Right atrium auricular region (tissue), 2 donors: ENCODE measurements around the gene SLC4A7. TPM values are rescaled to one million over a fixed set of nuclear protein-coding genes. Genes with fewer than 3 reads are reported as not detected.

Experiments
- DNase-seq: peaks from one replicate; pipeline ENCODE4 v3.0.0-alpha.2; 2019; ENCODE audit warnings: low spot score
- H3K27ac ChIP-seq, 2 donors: fragments of 200-600 bp; sonication (generic); 1 replicate in 1 of 2; 2 replicates in 1 of 2; pipeline ENCODE4 v1.5.1; 2016 to 2019
- H3K27me3 ChIP-seq, 2 donors: fragments of 200-600 bp; sonication (generic); one replicate each; pipeline versions ENCODE4 v1.5.1 to v1.6.0; 2017 to 2019
- H3K36me3 ChIP-seq: fragments of 200-600 bp; sonication (generic); one replicate; pipeline ENCODE4 v1.5.1; 2016
- H3K4me1 ChIP-seq, 2 donors: fragments of 200-600 bp; sonication (generic); one replicate each; pipeline versions ENCODE4 v1.5.1 to v1.6.0; 2017 to 2019
- H3K4me3 ChIP-seq, 2 donors: fragments of 200-600 bp; sonication (generic); 1 replicate in 1 of 2; 2 replicates in 1 of 2; pipeline ENCODE4 v1.5.1; 2017 to 2019; ENCODE audit warnings: mild to moderate bottlenecking in 1 of 2, moderate library complexity in 1 of 2
- H3K9me3 ChIP-seq, 2 donors: fragments of 200-600 bp; sonication (generic); one replicate each; pipeline ENCODE4 v1.5.1; 2019
- total RNA-seq, 2 donors: library from RNA; depleted of rRNA; stranded (reverse); fragments of >200 nt; gene quantifications; one replicate each; pipeline ENCODE4 v1.1.0, GENCODE V29; 2016
- TF ChIP-seq, protein P1 (sequence below), 2 donors: fragments of 200-600 bp; sonication (generic); IDR thresholded peaks; one replicate each; pipeline ENCODE4 v1.5.1; 2019; ENCODE audit warnings: antibody characterized with exemption in 2 of 2

The SLC4A7 gene
- total RNA-seq, 2 donors from 2014 or later: 14.4 to 25.6 TPM

- DNase-seq: no peak
- TF ChIP-seq, protein P1, sequence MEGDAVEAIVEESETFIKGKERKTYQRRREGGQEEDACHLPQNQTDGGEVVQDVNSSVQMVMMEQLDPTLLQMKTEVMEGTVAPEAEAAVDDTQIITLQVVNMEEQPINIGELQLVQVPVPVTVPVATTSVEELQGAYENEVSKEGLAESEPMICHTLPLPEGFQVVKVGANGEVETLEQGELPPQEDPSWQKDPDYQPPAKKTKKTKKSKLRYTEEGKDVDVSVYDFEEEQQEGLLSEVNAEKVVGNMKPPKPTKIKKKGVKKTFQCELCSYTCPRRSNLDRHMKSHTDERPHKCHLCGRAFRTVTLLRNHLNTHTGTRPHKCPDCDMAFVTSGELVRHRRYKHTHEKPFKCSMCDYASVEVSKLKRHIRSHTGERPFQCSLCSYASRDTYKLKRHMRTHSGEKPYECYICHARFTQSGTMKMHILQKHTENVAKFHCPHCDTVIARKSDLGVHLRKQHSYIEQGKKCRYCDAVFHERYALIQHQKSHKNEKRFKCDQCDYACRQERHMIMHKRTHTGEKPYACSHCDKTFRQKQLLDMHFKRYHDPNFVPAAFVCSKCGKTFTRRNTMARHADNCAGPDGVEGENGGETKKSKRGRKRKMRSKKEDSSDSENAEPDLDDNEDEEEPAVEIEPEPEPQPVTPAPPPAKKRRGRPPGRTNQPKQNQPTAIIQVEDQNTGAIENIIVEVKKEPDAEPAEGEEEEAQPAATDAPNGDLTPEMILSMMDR (IDR thresholded peaks at IDR 0.05): no peak
These were observed 24.2 kb upstream of the SLC4A7 start for GRCh38 chr3:27508424-27508823.

DNA sequence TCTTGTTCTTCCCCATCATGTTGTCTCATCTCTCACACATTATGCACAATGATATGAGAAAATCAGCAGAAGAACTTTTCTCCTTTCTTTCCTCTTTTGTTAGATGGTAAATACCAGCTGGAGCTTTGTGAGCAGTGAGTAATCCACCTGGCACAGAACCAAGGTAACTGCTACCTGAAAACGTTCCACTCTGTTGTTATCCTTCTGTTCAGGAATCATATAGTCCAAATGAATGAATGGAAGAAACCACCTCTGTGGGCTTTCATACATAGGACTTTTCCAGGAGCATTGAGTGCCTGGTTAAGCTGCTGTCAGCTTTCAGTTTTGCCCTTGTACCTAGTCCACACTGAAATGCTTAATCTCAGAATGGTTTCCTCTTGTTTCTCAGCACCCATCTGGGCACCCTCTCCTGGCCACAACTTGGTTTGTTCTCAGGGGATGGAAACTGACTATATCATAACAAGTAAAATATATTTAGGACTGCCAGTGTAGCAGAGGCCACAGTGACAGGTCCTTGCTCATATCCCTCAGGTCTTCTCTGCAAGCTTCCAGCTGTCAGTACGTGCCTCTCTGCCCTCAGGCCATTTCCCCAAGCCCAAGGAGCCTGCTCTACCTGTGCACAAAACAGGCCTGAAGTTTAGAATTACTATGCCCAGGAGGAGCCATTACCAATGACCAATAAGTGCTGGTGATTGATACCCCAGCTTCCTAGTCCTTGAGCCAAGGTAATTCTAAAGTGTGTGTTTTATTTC, 23.5 kb upstream of the SLC4A7 start:
- no peak overlapping the region for H3K4me3 ChIP-seq
- H3K36me3 ChIP-seq: no peaks in the 10 kb centered on the region
- TF ChIP-seq, protein P1 (IDR thresholded peaks at IDR 0.05): no peak
- H3K27me3 ChIP-seq: no peaks in the 10 kb centered on the region
- H3K4me1 ChIP-seq: no peaks in the 10 kb centered on the region
- no peak for DNase-seq
- no peaks in the 10 kb centered on the region for H3K9me3 ChIP-seq
- H3K27ac ChIP-seq: no peak overlapping the region

More at GRCh38 chr3:27508424-27508823, 24.2 kb upstream of the SLC4A7 start:
- H3K36me3 ChIP-seq: no peaks in the 10 kb centered on the region
- H3K4me3 ChIP-seq: no peak overlapping the region
- H3K27ac ChIP-seq: no peak overlapping the region
- no peaks in the 10 kb centered on the region for H3K4me1 ChIP-seq
- no peaks in the 10 kb centered on the region for H3K9me3 ChIP-seq
- H3K27me3 ChIP-seq: no peaks in the 10 kb centered on the region

GRCh38 chr3:27507111-27507510, 22.9 kb upstream of the SLC4A7 start:
- TF ChIP-seq, protein P1 (IDR thresholded peaks at IDR 0.05): no peak
- Histone ChIP-seq H3K4me1 (no peaks in the 10 kb centered on the region), H3K27ac (no peak overlapping the region)

GRCh38 chr3:27504749-27505148, 20.6 kb upstream of the SLC4A7 start:
- no peak for DNase-seq
- no peak overlapping the region for H3K27ac ChIP-seq
- H3K36me3 ChIP-seq: no peaks in the 10 kb centered on the region
- H3K4me1 ChIP-seq: no peaks in the 10 kb centered on the region
- no peaks in the 10 kb centered on the region for H3K9me3 ChIP-seq
- TF ChIP-seq, protein P1 (IDR thresholded peaks at IDR 0.05): no peak
- no peak overlapping the region for H3K4me3 ChIP-seq
- no peaks in the 10 kb centered on the region for H3K27me3 ChIP-seq

More at GRCh38 chr3:27507111-27507510, 22.9 kb upstream of the SLC4A7 start:
- Histone ChIP-seq H3K27me3 (no peaks in the 10 kb centered on the region), H3K9me3 (no peaks in the 10 kb centered on the region), H3K36me3 (no peaks in the 10 kb centered on the region), H3K4me3 (no peak overlapping the region)
- DNase-seq: no peak

GRCh38 chr3:27503526-27503925, 19.3 kb upstream of the SLC4A7 start:
- Histone ChIP-seq H3K36me3 (no peaks in the 10 kb centered on the region), H3K27ac (no peak overlapping the region), H3K4me3 (no peak overlapping the region), H3K4me1 (no peaks in the 10 kb centered on the region), H3K27me3 (no peaks in the 10 kb centered on the region), H3K9me3 (no peaks in the 10 kb centered on the region)
- no peak for DNase-seq
- TF ChIP-seq, protein P1 (IDR thresholded peaks at IDR 0.05): no peak

DNA sequence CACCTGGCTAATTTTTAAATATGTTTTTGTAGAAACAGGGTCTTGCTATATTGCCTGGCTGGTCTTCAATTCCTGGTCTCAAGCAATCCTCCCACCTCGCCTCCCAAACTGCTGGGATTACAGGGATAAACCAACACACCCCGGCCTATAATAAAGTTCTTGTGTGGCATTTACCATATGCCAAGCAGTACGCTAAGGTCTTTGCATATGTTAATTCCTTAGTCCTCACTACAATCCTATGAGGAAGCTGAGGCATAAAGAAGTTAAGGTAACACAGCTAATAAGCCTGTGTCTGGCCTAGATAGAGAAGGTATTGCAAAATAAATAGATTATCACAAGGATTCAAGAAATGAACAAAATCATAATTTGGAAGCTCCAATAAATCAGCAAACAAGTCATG, 17.6 kb upstream of the SLC4A7 start:
- no peak overlapping the region for H3K4me3 ChIP-seq
- no peaks in the 10 kb centered on the region for H3K4me1 ChIP-seq
- H3K9me3 ChIP-seq: no peaks in the 10 kb centered on the region
- no peak overlapping the region for H3K27ac ChIP-seq
- TF ChIP-seq, protein P1 (IDR thresholded peaks at IDR 0.05): no peak
- no peak for DNase-seq
- no peaks in the 10 kb centered on the region for H3K27me3 ChIP-seq
- no peaks in the 10 kb centered on the region for H3K36me3 ChIP-seq
